NAMALWA (cell line): ENCODE data around the gene SLC38A7.

ENCODE experiments used
- DNase-seq: peaks from one replicate; pipeline ENCODE4 v3.0.0-alpha.2; 2015; ENCODE audit warnings: low spot score

The SLC38A7 gene

GRCh38 chr16:58635502-58635901 lies 49.1 kb downstream of the SLC38A7 start:
- DNase-seq: no peak

GRCh38 chr16:58634265-58634802 lies 50.2 kb downstream of the SLC38A7 start:
- DNase-seq: no peak

GRCh38 chr16:58629733-58630640 lies 54.6 kb downstream of the SLC38A7 start, which contains the start of gene CNOT1:
Gene CNOT1 (minus strand): TSS chr16:58629826. CDS start chr16:58599337, 30,489 bp downstream.
- peak; percentile 99 for DNase-seq

- peak; percentile 77 for DNase-seq
These were observed 55.5 kb downstream of the SLC38A7 start for GRCh38 chr16:58628845-58629732.

GRCh38 chr16:58624209-58624608 lies 60.4 kb downstream of the SLC38A7 start:
- DNase-seq: no peak

- no peak for DNase-seq
These were observed 64.2 kb downstream of the SLC38A7 start for GRCh38 chr16:58620396-58620795.

GRCh38 chr16:58615280-58615679 lies 69.3 kb downstream of the SLC38A7 start:
- no peak for DNase-seq
